Measurements from ENCODE around the gene LRRC15.

Gene LRRC15

DNA sequence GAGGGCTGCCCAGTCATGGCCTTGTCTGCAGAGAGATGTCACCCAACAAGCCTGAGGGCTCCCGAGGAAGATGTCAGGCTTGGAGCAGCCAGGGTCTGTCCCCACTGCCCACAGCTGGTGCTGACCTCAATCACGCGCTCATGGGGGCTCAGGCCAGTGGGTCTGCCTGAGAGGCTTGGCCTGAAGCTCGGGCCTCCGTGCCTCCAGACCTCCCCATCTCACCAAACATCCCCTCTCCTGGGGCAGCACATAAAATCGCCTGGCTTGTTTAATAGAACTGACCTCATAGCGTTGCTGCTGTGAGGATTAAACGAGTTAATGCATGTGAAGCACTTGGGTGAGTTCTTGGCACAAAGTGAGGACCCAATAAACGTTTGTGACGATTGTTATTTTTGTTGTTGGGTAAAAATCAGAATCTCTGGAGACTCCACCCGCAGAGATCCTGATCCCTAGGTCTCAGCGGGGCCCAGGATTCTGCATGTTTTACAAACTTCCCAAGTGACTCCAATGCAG lies 3.5 kb downstream of the LRRC15 start:
- Histone ChIP-seq H3K4me3 (ENCODE audit: low read depth, low read length, poor library complexity, severe bottlenecking) (no peak overlapping the region), H3K36me3 (ENCODE audit: insufficient read depth, low read length) (no peaks in the 10 kb centered on the region), H3K9ac (ENCODE audit: low read length) (no peak overlapping the region), H3K4me2 (ENCODE audit: low read length) (no peak overlapping the region), H3K4me1 (ENCODE audit: insufficient read depth, low read length, severe bottlenecking) (no peaks in the 10 kb centered on the region), H2AFZ (ENCODE audit: low read length) (no peak overlapping the region), H3K27ac (ENCODE audit: low read depth, low read length, poor library complexity, severe bottlenecking) (no peak overlapping the region), H4K20me1 (ENCODE audit: insufficient read depth, low read length) (no peaks in the 10 kb centered on the region), H3F3A (ENCODE audit: insufficient read depth, low read length) (no peaks in the 10 kb centered on the region), H3K9me3 (ENCODE audit: low read length) (no peaks in the 10 kb centered on the region), H3K27me3 (ENCODE audit: insufficient read depth, low read length) (peaks cover 9% of the 10 kb centered on the region), H3K79me2 (ENCODE audit: insufficient read depth, low read length) (no peaks in the 10 kb centered on the region), H3K9me2 (ENCODE audit: low read depth, low read length) (no peaks in the 10 kb centered on the region)
- TF ChIP-seq, protein P1, sequence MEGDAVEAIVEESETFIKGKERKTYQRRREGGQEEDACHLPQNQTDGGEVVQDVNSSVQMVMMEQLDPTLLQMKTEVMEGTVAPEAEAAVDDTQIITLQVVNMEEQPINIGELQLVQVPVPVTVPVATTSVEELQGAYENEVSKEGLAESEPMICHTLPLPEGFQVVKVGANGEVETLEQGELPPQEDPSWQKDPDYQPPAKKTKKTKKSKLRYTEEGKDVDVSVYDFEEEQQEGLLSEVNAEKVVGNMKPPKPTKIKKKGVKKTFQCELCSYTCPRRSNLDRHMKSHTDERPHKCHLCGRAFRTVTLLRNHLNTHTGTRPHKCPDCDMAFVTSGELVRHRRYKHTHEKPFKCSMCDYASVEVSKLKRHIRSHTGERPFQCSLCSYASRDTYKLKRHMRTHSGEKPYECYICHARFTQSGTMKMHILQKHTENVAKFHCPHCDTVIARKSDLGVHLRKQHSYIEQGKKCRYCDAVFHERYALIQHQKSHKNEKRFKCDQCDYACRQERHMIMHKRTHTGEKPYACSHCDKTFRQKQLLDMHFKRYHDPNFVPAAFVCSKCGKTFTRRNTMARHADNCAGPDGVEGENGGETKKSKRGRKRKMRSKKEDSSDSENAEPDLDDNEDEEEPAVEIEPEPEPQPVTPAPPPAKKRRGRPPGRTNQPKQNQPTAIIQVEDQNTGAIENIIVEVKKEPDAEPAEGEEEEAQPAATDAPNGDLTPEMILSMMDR (IDR thresholded peaks at IDR 0.05; ENCODE audit: low read length), result no peak
- no peak for TF ChIP-seq EZH2 (IDR thresholded peaks at IDR 0.05; ENCODE audit: borderline replicate concordance, low read length)

DNA sequence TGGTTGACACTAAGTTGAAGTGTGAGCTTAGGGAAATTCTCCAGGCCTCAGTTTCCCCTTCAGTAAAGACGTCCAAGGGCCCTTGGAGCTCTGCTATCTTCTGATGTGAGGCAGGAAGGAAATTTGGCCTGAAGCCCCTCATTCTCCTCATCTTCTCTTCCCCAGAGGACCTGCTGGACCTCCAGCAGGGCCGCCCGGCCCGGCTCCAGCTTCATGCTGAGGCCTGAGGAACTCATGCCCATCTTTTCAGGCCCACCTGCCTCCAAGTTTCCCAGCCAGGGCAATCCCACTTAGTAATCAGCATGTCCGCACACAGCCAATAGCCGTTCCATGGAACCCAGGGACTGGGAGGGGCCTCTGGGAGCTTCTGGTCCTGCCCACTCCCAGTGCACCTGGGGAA lies 4.0 kb downstream of the LRRC15 start:
- Histone ChIP-seq H4K20me1 (ENCODE audit: insufficient read depth, low read length) (no peaks in the 10 kb centered on the region), H3K4me2 (ENCODE audit: low read length) (no peak overlapping the region), H3K27ac (ENCODE audit: low read depth, low read length, poor library complexity, severe bottlenecking) (no peak overlapping the region), H3K9me2 (ENCODE audit: low read depth, low read length) (no peaks in the 10 kb centered on the region), H2AFZ (ENCODE audit: low read length) (no peak overlapping the region), H3K4me1 (ENCODE audit: insufficient read depth, low read length, severe bottlenecking) (no peaks in the 10 kb centered on the region), H3K79me2 (ENCODE audit: insufficient read depth, low read length) (no peaks in the 10 kb centered on the region), H3K4me3 (ENCODE audit: low read depth, low read length, poor library complexity, severe bottlenecking) (no peak overlapping the region), H3K27me3 (ENCODE audit: insufficient read depth, low read length) (peaks cover 9% of the 10 kb centered on the region), H3K36me3 (ENCODE audit: insufficient read depth, low read length) (no peaks in the 10 kb centered on the region), H3K9ac (ENCODE audit: low read length) (no peak overlapping the region), H3F3A (ENCODE audit: insufficient read depth, low read length) (no peaks in the 10 kb centered on the region), H3K9me3 (ENCODE audit: low read length) (no peaks in the 10 kb centered on the region)
- TF ChIP-seq, protein P1 (IDR thresholded peaks at IDR 0.05; ENCODE audit: low read length), result no peak

DNA sequence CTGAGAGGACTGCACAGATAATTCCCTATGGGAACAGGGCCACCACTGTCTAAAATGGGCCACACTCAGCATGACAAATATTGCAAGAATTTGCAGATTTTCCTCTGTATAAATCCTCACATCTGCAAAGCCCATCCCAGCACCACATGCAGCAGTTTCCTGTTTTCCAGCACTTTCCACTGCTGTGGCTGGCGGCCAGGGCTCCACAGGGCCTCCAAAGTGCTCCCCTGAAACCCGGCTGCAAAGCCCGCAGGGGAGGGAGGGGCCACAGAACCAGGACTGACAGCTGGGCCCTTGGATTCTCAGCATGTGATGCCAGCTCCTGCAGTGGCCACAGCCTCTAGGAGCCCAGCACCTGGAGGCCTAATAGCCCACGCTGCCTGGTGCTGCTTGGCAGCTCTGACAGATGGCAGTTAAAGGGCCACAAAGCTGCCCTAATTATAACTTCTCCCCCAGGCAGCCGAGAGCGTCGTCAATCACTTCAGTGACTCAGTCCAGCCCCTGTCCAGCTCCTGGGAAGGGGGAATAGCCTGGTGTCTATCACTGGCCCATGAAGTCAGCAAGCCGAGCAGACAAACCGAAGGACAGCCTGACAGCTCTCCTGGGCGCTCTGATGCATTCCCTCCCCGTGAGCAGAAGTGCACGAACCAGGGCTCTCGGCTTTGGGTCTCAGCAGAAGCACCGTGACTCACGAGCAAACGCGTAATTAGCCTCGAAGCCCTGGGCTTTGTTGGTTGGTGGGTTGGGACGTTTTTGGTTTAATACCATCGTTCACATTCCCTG lies 4.7 kb downstream of the LRRC15 start:
- Histone ChIP-seq H3K9ac (ENCODE audit: low read length) (no peak overlapping the region), H3K4me1 (ENCODE audit: insufficient read depth, low read length, severe bottlenecking) (no peaks in the 10 kb centered on the region), H4K20me1 (ENCODE audit: insufficient read depth, low read length) (no peaks in the 10 kb centered on the region), H2AFZ (ENCODE audit: low read length) (no peak overlapping the region), H3K9me2 (ENCODE audit: low read depth, low read length) (no peaks in the 10 kb centered on the region), H3K27me3 (ENCODE audit: insufficient read depth, low read length) (peaks cover 11% of the 10 kb centered on the region), H3K27ac (ENCODE audit: low read depth, low read length, poor library complexity, severe bottlenecking) (no peak overlapping the region), H3K36me3 (ENCODE audit: insufficient read depth, low read length) (no peaks in the 10 kb centered on the region), H3F3A (ENCODE audit: insufficient read depth, low read length) (no peaks in the 10 kb centered on the region), H3K4me2 (ENCODE audit: low read length) (no peak overlapping the region), H3K9me3 (ENCODE audit: low read length) (no peaks in the 10 kb centered on the region), H3K4me3 (ENCODE audit: low read depth, low read length, poor library complexity, severe bottlenecking) (no peak overlapping the region), H3K79me2 (ENCODE audit: insufficient read depth, low read length) (no peaks in the 10 kb centered on the region)
- no peak for TF ChIP-seq EZH2 (IDR thresholded peaks at IDR 0.05; ENCODE audit: borderline replicate concordance, low read length)
- TF ChIP-seq, protein P1 (IDR thresholded peaks at IDR 0.05; ENCODE audit: low read length), result no peak

All from OCI-LY1 (cell line).